Measurements from ENCODE around the gene SLIT3.

Gene SLIT3

GRCh38 chr5:169064093-169064492 is 236.8 kb downstream of the SLIT3 start:
- DNase-seq, result no peak

DNA sequence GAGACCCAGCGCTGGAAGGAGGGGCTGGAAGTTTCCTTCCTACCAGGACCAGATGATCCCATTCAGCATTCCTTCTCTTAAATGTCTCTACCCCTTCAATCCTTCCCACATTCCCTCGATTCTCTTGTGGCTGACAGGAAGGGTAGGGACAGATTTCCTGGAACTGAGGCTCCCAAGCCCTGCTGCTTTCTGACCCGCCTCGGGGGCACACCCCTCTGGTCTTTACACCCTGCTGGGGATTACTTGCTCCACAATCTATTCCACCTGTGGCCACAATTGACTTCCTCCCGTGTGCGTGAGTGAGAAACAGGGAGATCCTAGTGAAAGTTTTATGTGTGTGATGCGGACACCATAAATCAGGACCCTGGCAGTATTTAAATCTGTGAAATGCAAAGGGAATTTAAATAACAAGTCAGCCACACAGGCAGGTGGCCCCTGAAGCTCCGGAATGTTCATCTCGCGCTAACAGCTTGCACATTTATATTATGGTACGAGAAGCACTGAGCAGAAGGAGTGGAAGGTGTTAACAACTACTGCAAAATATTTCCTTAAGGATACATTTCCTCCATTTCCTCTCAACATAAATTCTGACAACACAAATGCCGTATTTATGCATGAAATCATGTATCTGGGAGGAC is 237.5 kb downstream of the SLIT3 start:
- DNase-seq, result no peak

DNA sequence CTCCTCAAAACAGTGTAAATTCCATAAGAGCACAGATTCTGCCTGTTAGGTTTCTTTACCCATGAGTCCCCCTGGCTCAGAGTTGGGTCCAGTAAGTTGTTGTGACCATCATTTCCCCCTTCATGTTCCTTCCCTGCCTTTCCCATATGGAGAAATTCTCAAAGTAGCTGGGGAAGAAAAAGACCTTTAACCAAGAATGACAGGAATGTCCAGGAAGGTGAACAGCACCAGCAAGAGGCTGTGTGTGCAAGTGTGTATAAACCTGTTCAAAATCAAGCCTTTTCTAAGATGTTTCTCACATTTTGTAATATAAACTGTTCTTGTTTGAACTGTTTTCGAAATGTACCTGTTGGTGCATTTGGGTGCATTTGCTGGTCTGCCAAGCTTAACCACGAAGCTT is 238.2 kb downstream of the SLIT3 start:
- DNase-seq, result no peak

DNA sequence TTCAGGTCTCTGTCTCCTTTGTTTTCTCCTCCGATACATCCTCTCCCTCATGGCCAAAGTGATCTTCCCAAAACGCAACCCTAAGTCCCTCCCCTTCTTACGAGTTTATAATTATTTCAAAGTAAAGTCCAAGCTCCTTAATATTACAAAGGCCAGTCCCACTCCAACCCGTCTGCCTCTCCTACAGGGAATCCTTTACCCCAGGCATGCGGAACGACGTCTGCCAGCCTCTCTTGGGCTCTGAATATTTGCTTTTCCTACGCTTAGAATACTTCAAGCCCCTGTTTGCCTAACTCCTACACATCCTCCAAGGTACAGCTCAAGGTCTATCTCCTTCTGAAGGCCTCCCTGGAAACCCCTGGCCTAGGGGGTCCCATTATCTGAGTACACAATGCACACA is 246.4 kb downstream of the SLIT3 start:
- DNase-seq, result no peak

DNA sequence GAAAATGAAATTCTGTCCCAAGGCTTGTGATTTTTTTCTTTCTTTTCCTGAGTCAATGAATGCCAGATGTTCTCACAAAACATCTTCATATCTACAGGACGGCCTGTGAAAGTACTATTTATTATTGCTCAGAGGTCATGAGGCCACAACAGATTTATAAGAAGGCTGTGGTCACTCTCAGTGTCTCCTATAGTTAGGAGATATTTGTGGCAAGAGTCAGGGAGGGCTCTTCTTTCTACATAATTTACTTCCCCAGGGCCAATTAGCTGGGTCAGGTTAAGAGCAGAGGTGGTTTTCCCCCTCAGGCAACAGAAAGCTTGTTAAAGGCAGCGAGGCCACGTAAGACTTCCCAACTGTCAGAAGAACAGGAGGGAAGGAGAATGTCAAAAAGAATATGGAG is 248.7 kb downstream of the SLIT3 start:
- DNase-seq, result no peak

DNA sequence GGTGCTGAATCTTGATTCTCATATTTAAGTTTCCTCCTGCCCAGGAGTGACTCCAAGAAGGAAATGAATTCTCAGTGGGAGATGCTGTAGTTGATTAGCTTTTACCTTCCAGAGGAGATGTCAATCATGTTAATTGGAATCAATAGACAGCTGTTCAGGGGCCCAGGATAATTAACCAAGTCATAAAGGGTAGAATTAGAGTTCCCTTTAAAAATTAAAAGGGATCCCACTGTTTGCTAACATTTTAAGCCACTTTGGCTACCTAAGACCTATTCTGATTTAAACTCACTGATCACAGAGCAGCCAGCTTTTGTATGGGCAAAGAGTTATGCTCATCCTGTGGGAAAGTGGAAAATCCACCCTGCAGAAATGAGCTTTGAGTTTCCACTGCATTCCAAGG is 249.6 kb downstream of the SLIT3 start:
- DNase-seq, result no peak

DNA sequence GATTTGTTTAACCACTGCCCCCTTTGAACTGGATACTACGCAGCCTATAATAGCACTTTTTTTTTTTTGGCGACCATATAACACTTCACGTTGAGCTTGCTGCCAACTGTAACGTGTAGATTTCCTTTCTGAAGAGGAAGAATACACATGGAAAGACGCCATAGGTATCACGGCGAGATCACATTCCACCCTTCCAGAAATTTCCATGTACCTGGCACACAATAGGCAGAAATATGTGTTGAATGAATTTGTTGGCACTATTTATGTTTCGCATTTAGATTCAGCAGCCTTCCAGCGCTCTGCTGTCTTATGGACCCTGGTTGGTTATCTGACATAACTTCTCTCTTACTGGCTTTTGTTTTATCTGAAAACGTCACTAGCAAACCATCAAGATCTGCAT is 250.3 kb downstream of the SLIT3 start:
- DNase-seq, result no peak

DNA sequence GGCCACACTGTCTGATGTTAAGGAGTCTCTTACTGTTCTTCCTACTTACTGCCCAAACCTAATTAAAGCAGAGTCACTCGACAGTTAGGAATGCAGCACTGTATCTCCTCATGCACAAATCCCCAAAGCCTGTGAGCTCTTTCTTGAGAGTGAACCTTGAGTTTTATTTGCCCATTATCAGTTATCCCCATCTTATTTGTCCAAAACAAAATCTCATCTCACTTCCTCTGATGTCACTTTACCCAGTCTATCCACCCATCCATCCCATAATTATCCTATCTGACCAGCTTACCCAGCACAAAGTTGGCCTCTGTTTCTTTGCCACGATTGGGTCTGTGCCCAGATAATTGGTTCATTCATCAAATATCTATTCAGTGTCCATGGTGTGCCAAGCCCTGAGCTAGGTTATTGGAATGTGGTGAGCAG is 250.8 kb downstream of the SLIT3 start:
- no peak for DNase-seq

GRCh38 chr5:169049712-169050111 is 251.2 kb downstream of the SLIT3 start:
- no peak for DNase-seq

DNA sequence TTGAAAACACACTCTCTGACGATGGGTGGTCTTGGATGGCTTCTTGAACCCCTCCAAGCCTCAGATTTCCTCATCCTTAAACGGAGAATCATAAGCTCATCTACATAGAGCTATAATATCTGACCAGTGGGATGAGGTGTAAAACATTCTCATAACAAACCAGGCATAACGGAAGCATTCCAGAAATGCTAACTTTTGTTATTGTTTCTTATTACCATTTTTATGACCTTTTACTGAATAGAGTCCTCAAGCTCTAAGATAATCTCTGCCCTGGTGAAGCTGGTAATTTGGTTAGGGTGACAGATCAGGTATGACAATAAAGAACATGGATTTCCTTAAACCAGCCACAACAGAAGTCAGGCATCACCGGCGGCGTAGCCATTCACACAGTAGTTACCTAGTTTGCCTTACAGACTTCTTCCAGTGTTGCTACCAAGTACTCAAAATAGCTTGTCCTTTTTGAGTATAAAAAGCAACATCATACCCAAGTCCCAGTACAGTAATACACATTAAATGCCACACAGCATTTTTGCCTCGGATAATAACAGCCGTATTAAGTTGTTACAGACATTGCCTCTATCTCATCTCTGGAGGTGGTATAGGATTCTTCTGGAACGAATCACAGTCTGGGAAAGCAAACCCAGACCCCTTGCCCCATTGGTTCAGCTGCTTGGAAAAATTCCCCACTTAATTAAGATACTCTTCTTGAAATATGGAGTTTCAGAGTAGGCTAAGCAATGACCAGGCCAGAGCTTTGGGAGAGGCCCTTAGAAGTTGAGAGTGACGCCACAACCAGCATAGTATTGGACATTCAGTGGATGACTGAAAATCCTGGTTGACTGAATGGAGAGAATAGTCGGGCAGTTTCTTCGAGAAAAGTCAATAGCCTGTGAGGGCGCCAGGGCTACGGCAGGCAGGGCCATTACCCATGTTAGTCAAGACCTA is 252.5 kb downstream of the SLIT3 start:
- no peak for DNase-seq

DNA sequence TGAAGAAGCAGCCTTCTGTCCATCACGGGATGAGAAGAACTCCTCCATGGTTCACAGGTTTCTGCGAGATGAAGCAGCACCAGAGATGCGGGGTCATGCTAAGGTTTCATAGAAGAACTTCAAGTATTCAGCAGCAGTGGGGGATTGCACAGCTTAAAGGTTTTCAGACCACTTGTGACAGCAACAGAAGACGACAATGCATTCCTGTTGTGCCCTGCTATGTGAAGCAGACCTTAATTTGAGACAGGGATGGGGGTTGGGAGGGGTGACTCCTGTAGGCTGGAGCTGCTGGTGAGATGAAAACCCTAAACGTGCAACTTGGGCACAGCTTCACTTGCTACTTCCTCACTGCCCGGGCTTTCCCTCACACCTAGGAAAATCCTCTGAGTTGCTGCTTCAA is 256.0 kb downstream of the SLIT3 start:
- DNase-seq, result no peak

DNA sequence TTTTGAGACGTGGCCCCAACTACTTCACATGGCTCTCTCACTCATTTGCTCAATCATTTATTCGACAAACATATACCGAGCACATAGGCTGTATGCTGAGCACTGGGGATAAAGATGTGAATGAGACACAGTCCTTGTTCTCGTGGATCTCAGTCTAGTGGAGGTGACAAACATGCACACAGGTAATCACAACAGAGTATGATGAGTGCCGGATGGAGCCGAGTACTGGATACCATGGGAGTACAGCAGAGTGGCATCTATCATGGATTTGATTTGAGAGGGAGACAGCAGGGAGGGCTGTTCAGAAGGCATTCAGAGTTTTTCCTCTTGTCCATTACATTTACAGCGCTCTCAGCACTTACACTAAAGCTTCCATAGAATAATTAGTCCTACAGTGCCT is 259.8 kb downstream of the SLIT3 start:
- no peak for DNase-seq

GRCh38 chr5:169039592-169039991 is 261.3 kb downstream of the SLIT3 start:
- no peak for DNase-seq

GRCh38 chr5:169037466-169037865 is 263.5 kb downstream of the SLIT3 start:
- DNase-seq, result no peak

DNA sequence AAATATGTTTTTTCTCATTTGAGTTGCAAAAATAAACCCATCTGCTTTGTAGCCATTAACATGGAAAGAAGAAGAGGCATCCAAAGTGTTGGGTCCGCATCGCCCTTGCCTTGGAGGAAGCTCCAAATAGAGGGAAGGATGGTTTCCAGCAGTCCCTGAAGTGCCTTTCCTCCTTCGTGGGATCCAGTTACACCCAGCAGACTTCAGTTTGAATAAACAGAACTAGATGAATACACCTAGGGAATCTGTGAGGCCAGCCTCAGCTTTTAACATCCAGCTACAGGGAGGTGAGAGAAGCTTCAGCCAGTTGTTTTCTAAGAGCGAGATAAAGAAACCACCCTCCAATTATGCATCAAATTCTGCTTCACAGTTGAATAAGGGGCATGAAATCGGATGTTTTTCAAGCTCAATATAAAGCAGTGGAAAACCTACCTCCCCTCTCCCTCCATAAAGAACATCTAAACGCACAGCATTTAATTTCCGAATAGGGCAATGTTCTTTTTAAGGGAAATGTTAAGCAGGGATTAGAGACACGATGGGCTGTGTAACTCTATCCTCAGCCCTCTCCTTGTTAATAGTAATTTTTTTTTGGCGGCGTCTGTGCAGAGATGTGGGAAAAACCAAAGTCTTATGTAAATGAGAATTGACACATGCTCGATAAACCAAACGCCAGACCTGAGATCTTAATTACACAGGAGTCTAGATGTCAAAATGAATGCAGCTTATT is 264.7 kb downstream of the SLIT3 start:
- no peak for DNase-seq

DNA sequence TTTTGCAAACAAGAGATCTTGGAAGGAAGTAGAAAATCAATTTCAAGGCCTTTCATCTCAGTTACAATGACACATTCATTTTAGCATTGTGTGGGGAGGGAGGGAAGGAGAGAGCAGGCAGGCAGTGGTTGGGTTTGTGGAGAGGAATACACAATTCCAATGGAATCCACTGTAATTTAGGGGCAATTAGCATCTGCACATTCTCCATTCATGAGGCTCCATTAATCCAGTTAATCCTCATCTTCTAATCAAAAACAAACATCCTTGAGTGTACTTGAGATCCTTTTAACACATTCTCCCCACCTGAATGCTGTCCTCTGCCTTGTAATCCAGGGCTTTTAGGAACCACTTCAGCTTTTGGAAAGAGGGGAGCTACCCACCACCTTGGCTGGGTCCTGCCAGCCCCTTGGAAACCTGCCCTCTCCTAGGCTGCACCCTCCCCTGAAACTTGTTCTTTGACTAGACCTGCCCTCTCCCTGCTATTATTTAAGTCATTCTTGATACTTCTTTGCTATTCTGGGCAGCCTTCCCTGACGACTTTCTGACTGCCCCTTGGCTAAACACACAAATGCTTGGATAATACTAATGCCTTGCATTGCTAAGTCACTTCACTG is 271.2 kb downstream of the SLIT3 start:
- DNase-seq, result no peak

GRCh38 chr5:169029037-169029436 is 271.9 kb downstream of the SLIT3 start:
- no peak for DNase-seq

- no peak for DNase-seq
These were observed 273.4 kb downstream of the SLIT3 start for GRCh38 chr5:169027501-169028061.

GRCh38 chr5:169025491-169025890 is 275.4 kb downstream of the SLIT3 start:
- DNase-seq, result no peak

DNA sequence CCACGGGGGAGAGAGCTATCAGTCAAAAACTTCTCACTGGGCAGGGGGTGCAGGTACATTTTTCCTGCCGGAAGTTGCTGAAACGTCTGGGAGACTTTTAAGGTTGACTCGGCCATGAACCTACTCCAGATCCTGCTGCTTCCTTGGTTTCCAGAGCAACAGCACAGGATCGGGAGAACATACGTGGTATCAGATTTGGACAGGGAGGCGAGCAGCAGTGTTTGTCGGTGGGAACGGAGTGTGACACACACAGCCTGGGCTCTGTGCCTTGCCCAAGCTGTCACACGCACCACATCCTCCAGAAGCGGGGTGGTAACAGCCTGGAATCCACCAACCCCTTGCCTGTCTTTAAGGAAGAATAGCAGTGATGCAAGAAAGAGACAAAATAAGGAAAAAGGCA is 276.5 kb downstream of the SLIT3 start:
- no peak for DNase-seq

- no peak for DNase-seq
These were observed 278.2 kb downstream of the SLIT3 start for GRCh38 chr5:169022718-169023117.

DNA sequence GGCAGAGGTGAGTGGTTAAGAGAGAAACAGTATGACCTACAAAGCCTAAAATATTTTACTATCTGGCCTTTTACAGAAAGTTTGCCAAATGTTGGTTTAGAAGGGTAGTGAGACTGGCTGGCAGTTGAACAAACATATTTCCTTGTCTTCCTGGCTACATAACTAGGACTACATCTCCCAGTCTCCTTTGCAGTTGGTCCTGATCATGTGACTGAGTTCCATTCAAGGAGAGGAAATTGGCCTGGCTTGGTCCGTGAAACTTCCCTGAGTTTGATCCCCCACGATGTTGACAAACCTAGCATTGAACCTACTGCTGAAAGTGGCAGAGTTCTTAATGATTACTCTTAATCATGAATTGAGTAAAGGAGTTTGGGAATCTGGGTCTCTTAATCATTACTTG is 280.8 kb downstream of the SLIT3 start:
- DNase-seq, result no peak

- no peak for DNase-seq
These were observed 282.0 kb downstream of the SLIT3 start for GRCh38 chr5:169018925-169019324.

All from NK-92 treated with Interleukin-12 subunit alpha and Interleukin-12 subunit beta, amount 100 ng/mL, for 24 hours (cell line).